GM10847 (cell line): Measurements from ENCODE around the gene TMEM52B.

Experiments
- POLR2A ChIP-seq: IDR thresholded peaks from 2 replicates; pipeline ENCODE4 v1.6.1; 2011; ENCODE audit not compliant: insufficient read length; ENCODE audit errors: extremely low read depth

Gene TMEM52B

DNA sequence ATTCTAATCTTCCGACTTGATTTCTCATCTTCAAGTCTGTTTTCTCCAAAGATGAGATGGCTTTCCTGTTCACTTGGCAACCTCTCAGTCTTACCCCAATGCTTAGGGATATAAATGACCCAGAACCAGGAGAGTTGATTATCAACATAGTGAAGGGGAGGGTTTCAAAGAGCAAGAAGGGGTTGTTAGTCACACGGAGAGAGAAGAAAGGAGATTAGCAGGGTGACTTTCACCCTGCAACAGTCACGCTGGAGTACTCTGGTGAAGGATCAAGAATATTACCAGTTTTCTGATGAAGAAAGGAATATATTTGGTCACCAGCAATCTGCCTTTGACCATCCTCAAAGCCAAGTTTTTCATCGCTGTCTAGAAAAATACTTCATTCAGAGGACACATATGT, at the start of gene TMEM52B:
Gene TMEM52B, plus strand, starts transcription at position 212 of the 400 bp plus-strand sequence. CDS start 543 bp downstream, outside the sequence.
- TF ChIP-seq POLR2A = no peak

DNA sequence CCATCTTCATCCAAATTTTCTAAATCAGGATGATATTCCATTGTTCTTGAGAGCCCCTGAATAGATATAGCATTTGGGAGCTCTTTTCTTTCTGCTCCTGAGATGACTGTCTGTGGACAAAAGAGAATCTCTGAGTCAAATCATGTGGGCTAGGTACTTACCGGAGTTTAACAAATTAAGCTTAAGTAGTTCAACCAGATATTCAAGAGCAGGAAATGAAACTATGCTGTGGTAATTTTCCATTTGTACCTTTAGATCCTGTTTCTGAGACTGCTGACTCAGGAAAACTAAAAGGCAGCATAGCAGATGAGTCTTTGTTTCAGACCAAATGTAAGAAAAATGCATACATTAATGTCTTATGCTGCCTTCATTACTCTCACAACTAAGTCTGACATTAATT, 48.8 kb upstream of the TMEM52B start, which contains the start of gene CLEC7A:
Gene CLEC7A, minus strand, starts transcription at position 158 of the 400 bp plus-strand sequence. Its CDS starts 117 bp downstream, at position 41.
- no peak for TF ChIP-seq POLR2A

GRCh38 chr12:10131111-10131690, 47.6 kb upstream of the TMEM52B start:
- no peak for TF ChIP-seq POLR2A

- no peak for TF ChIP-seq POLR2A
Measured at GRCh38 chr12:10132850-10133370, 45.9 kb upstream of the TMEM52B start.

- no peak for TF ChIP-seq POLR2A
Measured at GRCh38 chr12:10135126-10135525, 43.7 kb upstream of the TMEM52B start.

DNA sequence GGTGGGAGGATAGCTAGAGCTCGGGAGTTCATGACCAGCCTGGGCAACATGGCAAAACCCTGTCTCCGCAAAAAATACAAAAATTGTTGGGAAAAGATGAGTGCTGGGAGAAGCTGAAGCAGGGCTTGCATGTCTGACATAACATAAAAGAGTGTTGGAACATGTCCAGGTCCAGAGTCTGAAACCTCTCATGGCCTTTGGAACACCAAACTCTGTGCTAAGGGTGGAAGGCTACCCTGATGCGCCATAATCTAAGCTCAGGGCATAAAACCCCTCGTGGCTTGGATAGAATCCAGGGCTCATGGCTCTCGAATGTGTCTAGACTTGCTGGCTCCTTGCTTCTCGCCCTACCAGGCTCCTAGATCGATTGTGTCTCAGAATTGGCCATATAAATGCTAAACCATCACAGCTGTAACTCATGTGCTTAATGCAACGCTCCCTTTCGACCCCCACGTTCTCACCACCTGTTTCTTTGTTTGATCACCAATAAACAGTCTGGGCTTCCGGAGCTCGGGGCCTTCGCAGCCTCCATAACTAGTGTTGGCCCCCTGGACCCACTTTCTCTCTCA, 42.1 kb upstream of the TMEM52B start:
- TF ChIP-seq POLR2A = no peak

GRCh38 chr12:10140001-10140400, 38.8 kb upstream of the TMEM52B start:
- no peak for TF ChIP-seq POLR2A

DNA sequence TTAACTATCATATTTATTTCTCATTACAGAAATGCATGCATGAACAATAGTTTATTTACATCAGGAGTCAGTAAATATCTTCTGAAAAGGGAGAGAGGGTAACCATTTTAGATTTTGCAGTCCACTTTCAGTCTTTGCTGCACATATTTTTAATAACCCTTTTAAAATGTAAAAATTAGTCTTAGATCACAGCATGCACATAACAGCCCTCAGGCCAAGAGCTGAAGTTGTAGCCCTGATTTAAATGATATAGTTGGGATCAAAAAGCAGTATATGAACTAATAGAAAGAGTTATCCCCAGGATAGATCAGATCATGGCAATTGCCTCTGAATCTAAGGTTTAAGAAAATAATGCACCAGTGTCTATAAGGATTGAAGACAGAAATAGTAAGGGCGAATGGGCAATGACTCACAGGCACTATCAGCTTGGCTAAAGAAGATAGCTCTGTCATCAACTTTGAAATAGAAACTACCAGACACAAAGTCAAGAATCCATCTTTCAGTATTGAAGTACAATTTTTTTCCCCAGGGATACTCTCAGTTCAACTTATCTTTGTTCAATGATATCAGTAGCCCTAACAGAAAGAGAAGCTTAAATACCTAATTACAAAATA, 35.7 kb upstream of the TMEM52B start:
- TF ChIP-seq POLR2A = no peak

GRCh38 chr12:10147714-10148403, 31.0 kb upstream of the TMEM52B start:
- TF ChIP-seq POLR2A = no peak

- no peak for TF ChIP-seq POLR2A
Measured at GRCh38 chr12:10151621-10152020, 27.2 kb upstream of the TMEM52B start.

DNA sequence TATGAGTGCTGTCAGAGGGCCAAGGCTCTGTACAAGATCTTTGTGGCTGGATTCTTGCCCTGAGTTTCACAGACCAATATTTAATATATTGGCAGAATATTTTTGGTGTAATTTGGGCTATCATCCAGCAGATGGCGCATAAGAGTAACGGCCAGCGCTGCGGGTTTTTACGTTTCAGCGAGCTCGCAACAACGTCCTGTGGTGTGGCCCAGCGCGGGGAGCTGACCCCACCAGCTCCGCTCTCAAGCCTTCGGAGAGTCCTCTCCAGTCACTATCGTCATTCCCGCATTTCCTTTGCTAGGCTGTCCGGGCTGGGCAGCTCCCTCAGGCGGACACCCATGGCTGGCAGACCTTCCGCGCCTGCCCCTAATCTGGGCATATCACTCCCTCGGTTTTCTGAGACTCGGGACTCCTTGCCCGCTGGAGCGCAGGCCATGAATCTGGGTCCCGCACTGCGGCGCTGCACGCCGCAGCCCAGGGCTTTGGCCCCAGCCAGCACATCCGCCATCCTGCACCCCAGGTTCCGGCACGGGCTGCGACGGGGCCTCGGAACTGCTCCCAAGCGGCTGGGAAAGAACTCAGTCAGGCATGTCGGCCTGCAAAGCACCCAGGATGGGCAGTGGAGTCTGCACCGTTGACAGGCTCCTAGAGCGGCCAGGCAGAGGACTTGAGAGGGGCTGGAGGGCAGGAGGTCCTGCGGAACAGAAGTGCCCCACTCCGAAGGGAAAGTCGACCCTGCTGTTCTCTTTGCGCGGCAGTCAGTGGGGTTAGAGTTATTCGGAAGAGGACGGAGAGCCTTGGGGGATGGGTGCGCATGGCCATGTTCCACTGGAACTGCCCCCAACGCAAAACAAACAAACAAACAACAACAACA, 25.3 kb upstream of the TMEM52B start:
- TF ChIP-seq POLR2A = no peak

DNA sequence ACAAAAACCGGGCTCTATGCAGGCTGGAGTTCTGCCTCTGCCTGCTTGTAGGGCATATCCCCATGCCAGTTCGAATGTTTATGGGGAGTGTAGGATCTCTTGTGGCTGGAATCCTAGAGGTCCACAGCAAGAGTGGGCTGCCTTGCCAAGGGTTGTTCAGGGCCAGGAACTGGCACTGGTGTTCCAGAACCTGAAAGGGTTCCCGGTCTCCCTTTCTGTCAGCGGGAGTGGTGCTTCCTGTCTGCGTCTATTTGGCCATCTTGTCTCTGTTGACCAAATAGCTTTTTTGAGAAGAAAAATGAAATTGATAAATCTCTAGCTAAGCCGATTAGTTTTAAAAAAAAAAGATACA, 24.7 kb upstream of the TMEM52B start:
- no peak for TF ChIP-seq POLR2A

- TF ChIP-seq POLR2A = no peak
Measured at GRCh38 chr12:10155966-10156365, 22.9 kb upstream of the TMEM52B start.

DNA sequence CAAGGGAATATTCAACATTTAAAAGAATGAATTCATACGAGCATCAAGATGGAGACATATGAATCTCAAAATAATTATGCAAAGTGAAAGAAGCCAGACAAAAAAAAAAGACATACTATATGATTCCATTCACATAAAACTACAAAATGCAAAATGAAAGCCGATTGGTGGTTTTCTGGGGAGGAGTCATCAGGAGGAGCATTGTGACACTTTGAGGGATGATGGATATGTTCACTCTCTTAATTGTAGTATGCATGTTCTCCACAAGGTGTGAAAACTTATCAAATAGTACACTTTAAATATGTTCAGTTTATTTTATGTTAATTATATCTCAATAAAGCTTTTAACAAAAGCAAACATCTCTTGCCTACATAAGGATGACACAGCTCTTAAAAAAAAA, 20.4 kb upstream of the TMEM52B start:
- no peak for TF ChIP-seq POLR2A

DNA sequence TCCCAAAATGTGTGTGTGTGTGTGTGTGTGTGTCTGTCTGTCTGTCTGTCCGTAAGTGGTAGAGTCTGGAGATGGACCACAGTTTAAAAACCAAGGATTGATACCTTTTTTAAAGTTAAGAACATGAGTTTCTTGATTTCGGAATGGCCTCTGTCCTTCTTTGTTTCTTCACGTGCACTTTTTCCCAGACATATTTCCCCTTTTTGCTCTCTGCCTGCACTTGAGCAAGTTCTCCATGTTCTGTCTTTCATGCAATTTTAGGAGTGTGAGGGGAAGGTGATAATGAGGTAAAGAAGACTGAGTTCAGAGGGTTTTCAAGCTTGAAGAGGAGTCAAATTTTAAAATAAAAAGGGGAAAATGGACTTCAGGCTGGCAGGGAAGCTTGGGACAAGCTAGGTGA, 19.6 kb upstream of the TMEM52B start:
- TF ChIP-seq POLR2A = no peak
